22Rv1 (cell line): ENCODE measurements around the gene SLC6A13.

Experiments used
- H3K27ac ChIP-seq: fragments of 450-650 bp; 2 replicates; pipeline ENCODE4 v1.5.1; 2017
- ZFX ChIP-seq: fragments of 450-650 bp; IDR thresholded peaks from 2 replicates; pipeline ENCODE4 v1.6.1; 2017; ENCODE audit warnings: antibody characterized with exemption, borderline replicate concordance
- TF ChIP-seq, protein P1 (sequence below): fragments of 450-650 bp; IDR thresholded peaks from 2 replicates; pipeline ENCODE4 v1.5.1; 2017; ENCODE audit warnings: mild to moderate bottlenecking

The SLC6A13 gene

GRCh38 chr12:175250-175649 lies 87.4 kb downstream of the SLC6A13 start:
- TF ChIP-seq, protein P1, sequence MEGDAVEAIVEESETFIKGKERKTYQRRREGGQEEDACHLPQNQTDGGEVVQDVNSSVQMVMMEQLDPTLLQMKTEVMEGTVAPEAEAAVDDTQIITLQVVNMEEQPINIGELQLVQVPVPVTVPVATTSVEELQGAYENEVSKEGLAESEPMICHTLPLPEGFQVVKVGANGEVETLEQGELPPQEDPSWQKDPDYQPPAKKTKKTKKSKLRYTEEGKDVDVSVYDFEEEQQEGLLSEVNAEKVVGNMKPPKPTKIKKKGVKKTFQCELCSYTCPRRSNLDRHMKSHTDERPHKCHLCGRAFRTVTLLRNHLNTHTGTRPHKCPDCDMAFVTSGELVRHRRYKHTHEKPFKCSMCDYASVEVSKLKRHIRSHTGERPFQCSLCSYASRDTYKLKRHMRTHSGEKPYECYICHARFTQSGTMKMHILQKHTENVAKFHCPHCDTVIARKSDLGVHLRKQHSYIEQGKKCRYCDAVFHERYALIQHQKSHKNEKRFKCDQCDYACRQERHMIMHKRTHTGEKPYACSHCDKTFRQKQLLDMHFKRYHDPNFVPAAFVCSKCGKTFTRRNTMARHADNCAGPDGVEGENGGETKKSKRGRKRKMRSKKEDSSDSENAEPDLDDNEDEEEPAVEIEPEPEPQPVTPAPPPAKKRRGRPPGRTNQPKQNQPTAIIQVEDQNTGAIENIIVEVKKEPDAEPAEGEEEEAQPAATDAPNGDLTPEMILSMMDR, result no peak
- no peak for TF ChIP-seq ZFX
- no peak overlapping the region for H3K27ac ChIP-seq

DNA sequence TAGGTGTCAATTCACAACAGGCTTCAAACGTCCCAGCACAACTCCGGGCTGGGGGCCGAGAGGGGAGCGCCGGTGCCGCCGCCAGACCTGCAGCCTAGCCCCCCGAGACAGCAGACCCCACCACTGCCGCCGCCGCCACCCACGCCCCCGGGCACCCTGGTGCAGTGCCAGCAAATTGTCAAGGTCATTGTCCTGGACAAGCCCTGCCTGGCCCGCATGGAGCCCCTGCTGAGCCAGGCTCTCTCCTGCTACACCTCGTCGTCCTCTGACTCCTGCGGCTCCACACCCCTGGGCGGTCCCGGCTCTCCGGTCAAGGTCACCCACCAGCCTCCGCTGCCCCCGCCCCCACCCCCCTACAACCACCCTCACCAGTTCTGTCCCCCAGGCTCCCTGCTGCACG lies 88.0 kb downstream of the SLC6A13 start:
- no peak overlapping the region for H3K27ac ChIP-seq
- no peak for TF ChIP-seq ZFX
- TF ChIP-seq, protein P1, result no peak

GRCh38 chr12:174124-174523 lies 88.5 kb downstream of the SLC6A13 start:
- H3K27ac ChIP-seq, result no peak overlapping the region
- TF ChIP-seq, protein P1, result no peak
- TF ChIP-seq ZFX, result no peak

GRCh38 chr12:172732-173161 lies 89.9 kb downstream of the SLC6A13 start:
- TF ChIP-seq, protein P1, result no peak
- TF ChIP-seq ZFX, result no peak
- H3K27ac ChIP-seq, result no peak overlapping the region

DNA sequence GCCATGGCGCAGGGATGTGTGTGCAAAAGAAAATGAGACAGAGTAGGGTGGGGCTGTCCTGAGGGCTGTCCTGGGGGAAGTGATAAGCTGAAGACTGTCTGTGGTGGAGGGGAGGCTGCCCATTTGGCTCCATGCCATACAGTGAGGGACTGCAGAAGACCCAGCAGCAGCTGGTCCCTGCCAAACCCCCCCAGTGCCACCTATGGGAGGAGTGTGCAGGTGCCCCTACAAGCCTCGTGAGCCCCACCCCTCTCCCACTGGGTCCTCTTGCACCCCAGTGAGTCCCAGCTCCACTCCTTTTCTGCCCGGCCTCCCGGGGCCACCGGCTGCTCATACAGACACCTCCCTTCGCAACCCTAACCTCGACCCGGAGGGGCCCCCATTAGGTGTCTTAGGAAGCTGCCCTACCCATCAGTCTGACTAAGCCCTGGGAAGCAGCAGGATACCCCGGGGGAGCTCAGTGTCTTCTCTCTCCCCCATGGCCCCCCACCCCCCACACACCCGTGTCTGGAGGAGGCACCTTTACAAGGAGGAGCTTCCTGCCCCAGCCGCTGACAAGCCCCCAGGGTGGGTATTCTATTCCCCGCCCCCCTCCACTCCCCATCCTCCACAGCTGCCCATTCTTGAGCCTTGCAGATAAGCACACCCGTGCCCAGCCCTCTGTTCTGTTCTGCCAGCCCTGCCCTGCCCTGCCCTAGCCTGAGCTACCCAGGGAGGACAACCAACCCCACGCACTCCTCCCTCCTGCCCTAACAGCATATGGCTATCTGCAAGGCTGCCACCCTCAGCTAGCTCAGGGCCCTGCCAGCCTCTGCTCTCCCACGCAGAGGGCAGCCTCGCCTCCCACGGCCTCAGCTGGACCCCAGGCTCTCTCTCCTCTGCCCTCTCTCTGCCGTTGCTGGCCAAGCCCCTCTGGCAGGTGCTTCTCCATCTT lies 90.6 kb downstream of the SLC6A13 start:
- H3K27ac ChIP-seq, result no peak overlapping the region
- no peak for TF ChIP-seq ZFX
- TF ChIP-seq, protein P1, result no peak

DNA sequence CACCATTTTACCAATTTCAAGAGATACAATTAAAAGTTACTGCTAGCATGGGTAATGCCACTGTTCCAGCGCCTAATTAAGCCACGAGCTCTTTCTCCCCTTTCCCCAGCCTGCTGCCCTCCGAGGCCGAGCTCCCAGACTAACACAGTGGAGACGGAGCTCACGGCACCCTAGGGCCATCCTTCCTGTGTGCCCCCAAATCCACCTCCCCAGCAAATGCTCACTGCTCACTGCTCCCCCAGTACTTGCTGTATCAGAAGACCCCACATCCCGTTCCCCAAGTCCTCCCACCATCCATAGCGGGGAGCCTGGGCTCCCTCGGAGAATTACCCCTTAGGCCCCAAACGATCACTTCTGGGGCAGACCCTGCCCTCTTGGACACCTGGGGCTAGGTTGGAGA lies 91.4 kb downstream of the SLC6A13 start:
- TF ChIP-seq ZFX, result no peak
- TF ChIP-seq, protein P1, result no peak
- no peak overlapping the region for H3K27ac ChIP-seq
